ENCODE data around the gene DOCK1.

DNA sequence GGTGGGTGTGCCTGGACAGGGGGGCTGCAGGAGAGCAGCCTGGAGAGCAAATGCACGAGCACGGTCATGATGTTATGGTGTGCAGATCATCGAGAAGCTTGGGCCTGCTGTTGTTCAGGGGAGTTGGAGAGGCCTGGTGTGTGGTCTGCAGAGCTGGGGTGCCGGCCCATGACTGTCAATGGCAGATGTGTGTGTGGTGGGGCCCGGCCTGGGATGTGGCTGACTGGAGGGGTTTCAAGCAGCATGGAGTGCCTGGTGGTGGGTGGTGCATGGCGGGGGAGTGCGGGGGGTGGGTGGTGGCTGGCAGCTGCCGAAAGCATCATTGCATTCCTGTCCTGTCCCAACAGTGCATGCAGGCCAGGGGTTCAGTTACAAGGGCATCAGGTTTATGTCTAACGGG lies 122.6 kb downstream of the DOCK1 start:
- TF ChIP-seq, protein P1, sequence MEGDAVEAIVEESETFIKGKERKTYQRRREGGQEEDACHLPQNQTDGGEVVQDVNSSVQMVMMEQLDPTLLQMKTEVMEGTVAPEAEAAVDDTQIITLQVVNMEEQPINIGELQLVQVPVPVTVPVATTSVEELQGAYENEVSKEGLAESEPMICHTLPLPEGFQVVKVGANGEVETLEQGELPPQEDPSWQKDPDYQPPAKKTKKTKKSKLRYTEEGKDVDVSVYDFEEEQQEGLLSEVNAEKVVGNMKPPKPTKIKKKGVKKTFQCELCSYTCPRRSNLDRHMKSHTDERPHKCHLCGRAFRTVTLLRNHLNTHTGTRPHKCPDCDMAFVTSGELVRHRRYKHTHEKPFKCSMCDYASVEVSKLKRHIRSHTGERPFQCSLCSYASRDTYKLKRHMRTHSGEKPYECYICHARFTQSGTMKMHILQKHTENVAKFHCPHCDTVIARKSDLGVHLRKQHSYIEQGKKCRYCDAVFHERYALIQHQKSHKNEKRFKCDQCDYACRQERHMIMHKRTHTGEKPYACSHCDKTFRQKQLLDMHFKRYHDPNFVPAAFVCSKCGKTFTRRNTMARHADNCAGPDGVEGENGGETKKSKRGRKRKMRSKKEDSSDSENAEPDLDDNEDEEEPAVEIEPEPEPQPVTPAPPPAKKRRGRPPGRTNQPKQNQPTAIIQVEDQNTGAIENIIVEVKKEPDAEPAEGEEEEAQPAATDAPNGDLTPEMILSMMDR (IDR thresholded peaks at IDR 0.05; ENCODE audit: low read depth, low read length) = no peak
- TF ChIP-seq, protein P2, sequence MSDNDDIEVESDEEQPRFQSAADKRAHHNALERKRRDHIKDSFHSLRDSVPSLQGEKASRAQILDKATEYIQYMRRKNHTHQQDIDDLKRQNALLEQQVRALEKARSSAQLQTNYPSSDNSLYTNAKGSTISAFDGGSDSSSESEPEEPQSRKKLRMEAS (IDR thresholded peaks at IDR 0.05; ENCODE audit: low read depth, low read length) = no peak

Data from NB4 (cell line).